ENCODE measurements around the gene BCL6.
"Not testable (repeated sequence)": the region's sequence is repeated elsewhere in the genome, so short reads cannot be mapped to it uniquely, and the experiment has no call there.

The BCL6 gene

DNA sequence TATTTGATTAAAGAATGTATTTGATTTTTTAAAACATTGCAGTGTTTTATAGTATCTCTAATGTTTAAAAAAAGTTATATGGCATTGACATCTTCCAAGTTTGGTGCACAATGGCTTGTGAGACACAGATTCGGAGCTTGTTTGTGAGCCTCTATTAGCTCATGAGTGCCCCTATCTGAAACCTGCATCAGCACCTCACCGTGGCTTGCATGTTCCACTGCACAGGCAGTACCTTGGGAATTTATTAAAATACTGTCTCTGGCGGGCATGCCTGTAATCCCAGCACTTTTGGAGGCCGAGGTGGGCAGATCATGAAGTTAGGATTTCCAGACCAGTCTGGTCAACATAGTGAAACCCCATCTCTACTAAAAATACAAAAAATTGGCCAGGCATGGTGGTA is 36.1 kb downstream of the BCL6 start:
- DNase-seq, result no peak

DNA sequence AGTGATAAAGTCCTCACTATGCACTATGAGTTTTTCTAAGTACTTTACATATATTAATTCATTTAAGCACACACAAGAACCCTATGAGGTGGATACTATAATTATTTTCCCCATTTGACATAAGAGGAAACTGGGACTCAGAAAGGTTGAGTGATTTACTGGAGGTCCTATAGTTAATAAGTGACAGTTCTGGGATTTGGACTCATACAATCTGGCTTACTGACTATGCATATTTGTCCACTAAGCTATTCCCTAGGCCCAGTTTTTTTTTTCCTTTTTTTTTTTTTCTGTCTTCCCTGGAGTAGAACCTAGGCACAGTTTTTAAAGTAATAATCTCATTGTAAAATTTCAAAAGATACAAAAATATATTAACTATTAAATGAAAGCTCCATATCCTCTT is 36.6 kb downstream of the BCL6 start:
- no peak for DNase-seq

DNA sequence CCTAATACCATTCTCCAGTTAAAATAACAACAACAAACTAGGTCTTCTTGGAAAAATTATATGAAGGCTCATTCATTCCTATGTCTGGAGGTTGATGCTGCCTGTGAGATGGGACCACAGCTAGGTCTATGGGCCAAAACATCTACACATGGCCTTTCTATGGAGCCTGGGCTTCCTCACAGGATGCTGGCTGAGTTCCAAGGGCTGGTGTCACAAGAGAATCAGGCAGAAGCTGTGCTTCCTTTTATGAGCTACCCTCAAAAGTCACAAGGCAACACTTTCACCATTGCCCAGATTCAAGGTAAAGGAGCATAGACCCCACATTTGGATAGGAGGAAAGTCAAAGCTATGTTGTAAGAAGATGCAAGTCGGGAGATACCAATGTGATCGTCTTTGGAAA is 38.3 kb downstream of the BCL6 start:
- DNase-seq, result no peak

DNA sequence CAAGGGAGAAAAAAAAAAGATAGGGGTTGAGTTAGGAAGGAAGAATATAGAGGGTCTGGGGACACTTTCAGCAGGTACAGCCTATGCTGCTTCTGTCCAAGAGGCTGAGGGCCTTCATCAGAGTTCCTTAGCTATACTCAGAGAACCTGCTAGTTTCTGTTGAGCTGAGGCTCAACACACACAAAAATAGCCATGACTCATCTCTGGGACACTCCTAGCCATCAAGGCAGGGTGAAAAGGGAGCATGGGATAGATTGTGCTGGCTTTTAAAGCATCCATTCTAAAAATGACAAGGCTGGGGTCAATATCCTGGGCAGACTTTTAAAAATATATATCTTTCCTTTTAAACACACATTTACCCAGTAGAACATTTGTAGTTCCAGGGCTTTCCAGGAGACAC is 40.1 kb downstream of the BCL6 start:
- no peak for DNase-seq

DNA sequence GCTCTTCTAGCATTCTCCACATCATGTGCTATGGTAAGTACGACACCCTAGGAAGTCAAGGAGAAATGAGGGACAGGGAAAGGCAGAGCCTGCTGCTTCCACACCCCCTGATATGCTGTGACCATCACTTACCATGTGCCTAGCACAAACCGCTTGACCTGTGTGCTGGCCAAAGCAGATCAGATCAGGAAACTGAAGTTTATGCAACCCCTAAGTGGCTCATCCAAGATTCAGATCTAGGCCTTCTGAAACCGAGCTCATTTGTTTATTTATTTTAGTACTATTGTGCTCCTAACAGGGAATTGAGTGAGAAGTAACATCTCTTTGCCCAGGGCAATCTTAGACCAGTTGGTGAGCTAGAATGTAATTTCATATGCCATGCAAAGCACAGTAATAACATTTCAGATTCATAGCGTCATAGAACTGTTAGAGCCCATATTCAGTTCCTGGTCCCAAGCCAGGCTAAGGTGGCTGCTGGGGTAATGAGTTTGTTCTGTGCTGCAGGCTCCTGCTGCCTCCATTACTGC is 42.7 kb downstream of the BCL6 start, which contains the start of gene RTP2:
Gene RTP2 (minus strand): TSS at position 51 of the 527 bp plus-strand sequence. CDS start 429 bp downstream, outside the sequence.
- no peak for DNase-seq

DNA sequence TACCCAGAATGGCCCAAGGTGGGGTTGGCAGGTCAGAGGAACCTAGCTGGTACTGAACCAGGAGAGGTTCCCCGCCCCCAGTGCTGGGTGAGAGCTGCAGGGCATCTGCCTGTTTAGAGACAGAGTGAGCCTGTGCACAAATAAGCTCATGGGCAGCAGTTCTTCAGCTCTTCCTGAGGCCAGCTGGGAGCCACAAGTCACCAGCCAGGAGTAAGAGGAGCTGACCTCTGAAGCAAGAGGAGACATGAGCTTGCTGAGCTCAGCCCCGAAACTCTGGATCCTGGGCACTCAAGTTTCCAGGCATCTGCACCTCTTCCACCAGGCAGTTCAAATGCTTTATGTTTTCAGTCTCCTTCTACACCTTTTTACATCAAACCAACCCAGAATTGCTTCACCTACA is 45.0 kb downstream of the BCL6 start:
- DNase-seq, result no peak

DNA sequence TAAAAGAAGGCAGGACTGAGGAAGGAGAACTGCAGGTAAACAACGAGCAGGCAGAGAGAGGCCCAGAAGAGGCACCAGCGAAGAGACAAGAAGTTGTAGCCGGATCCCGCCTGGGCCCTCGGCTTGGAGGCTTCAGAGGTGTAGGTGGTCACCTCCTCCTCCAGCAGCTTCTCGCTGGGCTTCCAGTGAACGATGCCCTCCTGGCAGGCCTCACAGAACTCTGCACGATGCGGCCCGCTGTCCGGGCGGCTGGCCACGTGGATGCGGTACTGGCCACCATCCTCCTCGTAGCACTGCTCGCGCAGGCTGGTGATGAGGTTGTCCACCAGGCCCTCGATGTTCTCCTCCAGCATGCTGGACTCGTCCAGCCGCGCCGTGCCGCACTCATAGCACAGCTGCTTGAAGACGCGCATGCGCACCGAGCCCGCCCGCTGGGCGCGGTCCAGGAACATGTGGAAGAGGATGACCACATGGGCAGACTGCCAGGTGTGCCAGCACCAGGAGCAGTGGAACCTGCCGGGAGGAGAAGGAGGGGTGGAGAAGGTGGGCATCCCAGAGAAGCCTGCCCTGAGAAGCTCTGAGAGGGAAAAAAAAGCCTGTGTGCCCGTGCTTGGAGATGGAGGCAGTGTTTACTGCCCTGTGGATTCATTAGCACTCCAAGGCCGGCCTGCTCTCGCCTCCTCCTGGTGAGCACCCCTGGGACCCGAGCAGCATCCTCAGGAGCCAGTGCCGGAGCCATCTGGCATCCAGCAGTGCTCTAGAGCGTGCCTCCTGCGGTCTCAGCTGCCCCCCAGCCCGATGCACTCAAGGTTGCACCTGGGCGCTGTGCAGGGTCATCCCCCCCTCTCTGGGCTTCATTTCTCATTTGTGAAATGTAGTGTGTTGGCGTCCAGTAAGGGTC is 46.5 kb downstream of the BCL6 start:
- no peak for DNase-seq

DNA sequence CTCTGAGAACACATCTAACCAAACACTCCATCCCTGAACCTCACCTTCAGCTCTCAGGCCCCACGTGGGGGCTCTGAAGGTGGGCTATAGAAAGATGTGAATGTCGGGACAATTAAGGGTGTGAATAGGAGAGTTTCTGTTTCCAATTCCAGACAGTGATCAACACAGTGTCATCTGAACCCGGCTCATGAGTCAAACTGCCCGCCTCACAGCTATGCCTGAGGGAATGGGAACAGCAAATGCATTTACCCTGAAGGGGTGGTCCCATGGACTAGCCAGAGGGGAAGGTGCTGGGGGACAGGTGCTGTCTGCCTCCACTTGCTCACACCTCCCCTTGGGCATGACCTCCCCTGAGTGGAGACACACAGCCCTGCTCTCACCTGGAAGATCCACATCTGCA is 49.2 kb downstream of the BCL6 start:
- DNase-seq, result no peak

DNA sequence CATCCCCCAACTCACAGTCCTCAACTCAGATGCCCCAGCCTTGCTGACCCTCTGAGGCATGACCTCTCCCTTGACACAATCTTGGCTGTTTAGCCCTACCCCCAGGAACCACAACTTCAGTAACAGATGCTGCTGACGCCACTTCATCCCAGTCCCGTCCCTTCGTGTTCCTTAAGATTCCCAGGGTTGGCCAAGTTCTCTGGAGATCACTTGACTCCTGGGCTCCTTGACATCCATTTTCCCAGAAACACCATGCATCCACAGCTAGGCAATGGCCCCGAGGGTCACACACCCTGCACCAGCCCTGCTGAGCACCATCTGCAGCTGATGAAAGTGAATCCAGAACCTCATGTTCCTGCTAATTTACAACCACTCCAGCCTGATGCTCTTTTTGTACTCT is 49.8 kb downstream of the BCL6 start:
- no peak for DNase-seq

DNA sequence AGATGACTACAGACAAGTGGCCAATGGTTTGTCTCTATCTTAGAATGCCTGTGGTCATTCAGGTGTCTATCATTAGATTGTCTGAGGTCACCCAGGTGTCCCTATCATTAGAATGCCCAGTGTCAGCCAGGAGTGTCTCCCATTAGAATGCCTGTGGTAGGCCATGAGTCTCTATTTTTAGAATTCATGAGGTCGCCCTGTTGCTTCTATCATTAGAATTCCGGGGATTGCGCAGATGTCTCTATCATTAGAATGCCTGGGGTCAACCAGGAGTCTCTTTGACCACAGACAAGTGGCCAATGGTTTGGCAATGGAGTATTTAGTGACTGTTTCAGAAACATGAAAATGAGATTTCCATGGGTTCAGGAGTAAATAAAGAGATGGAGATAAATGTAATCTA is 50.5 kb downstream of the BCL6 start:
- no peak for DNase-seq

DNA sequence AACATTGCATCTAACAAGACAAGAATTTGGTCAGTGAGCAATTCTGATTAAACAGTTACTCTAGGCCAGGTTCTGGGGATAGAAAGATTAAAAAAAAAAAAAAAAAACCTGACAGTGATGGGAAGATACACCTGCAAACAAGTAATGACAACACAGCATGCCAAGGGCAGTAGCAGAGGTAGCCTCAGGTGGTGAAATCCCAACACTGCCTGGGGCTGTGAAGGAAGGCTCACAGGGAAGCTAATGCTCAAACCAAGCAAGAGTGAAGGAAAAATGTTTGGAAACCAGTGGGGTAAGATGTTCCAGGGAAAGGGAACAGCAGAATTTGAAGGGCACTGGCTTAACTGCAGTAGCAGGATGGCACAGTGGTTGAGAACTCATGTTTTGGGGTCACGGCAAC is 51.8 kb downstream of the BCL6 start:
- DNase-seq, result no peak

DNA sequence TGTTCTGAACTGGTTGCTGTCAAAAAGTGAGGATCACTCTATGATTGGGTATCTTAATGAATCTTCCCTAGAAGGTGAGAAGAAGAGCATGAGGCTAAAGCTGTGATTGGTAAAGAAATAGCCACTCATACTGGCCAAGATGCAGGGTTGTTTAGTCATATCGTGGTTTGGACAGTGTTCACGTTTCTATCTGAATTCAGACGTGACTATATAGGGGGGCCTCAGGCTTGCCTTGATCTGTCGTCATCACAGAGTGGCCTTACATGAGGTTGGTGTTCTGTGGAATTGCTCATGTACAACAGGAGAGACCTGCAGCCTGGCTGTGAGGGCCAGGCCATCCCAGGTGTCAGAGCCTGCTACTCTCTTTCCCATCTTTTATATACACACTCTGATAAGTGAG is 55.3 kb downstream of the BCL6 start:
- no peak for DNase-seq

DNA sequence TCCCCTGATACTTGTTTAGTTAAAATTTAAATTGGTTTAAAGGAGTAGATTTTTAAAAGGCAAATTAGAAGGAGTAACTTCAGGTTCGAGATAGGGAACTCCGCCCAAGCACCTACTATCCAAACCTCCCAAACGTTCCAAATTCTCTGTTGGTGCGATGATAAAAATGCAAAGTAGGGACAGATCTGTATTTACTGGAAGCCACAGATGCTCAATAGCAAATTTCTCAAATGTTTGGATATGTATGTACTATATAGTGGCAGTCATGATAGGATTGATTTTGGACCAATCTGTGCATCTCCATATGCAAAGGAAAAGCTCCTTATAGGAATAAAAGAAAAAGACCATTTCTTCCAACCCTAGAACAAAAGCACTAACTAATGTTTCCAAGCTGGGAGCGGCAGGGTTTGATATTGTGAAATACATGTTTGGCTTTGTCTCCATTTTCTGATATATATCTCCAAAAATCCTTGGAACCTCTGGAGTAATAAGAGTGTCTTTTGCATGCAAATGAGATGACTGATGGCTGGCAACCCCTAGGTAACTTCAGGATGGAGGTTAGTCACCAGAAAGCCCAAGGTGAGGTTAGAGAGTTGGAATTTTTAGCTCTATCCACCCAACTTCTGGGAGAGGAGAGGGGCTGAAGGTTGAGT is 58.5 kb downstream of the BCL6 start:
- no peak for DNase-seq

DNA sequence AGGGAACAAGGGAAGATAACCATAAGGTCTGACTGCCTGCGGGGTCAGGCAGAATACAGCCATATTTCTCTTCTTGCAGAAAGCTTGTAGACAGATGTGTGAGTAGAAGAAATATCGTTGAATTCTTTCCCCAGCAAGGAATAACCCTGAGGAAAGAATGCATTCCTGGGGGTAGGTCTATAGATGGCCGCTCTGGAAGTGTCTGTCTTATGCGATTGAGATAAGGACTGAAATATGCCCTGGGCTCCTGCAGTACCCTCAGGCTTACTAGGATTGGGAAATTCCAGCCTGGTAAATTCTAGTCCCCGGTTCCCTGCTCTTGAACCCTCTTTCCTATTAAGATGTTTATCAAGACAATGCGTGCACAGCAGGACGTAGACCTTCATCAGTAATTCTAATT is 59.3 kb downstream of the BCL6 start:
- no peak for DNase-seq

DNA sequence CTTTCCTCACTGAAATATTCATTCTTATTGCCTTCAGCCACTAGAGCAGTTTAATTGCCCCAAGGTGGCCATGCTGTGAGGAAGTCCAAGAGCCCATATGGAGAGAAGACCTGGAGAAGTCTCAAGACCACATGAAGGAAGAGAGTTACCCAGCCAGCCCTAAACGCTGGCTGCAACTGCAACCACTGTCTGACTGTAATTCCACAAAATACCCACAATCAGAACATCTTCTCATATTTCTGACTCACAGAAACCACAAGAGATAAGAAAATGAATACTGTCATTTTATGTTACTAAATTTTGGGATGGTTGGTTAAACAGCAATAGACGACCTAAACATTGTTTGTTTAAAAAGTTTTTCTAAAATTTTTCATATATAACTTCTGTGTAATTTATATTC is 60.4 kb downstream of the BCL6 start:
- no peak for DNase-seq

DNA sequence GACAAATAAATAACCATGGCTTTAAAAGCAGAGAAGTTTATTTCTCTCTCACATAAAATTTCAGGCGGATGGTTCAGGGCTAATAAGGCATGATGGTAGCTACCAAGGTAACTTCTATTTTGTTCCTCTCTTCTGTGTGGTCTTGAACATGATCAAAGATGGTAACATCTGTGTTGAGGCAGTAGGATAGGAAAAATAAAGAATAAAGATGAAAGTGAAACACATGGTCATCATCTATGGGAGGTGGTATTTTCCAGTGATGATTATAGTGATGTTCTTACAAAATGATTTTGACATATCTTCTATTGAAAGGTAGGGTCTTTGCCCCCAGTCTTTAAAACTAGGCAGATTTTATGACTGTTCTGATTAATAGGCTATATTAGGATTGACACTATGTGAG is 60.8 kb downstream of the BCL6 start:
- DNase-seq, result no peak

DNA sequence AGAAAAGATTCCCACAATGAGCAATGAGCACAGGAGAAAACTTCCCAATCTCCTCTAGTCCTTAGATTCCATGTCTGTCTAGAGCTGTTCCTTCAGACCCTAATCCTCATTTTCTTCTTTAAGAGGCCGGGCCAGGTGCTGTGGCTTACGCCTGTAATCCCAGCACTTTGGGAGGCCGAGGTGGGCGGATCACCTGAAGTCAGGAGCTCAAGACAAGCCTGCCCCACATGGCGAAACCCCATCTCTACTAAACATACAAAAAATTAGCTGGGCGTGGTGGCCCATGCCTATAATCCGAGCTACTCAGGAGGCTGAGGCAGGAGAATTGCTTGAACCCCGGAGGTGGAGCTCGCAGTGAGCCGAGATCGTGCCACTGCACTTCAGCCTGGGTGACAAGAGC is 63.5 kb downstream of the BCL6 start:
- DNase-seq, result not testable (repeated sequence)

DNA sequence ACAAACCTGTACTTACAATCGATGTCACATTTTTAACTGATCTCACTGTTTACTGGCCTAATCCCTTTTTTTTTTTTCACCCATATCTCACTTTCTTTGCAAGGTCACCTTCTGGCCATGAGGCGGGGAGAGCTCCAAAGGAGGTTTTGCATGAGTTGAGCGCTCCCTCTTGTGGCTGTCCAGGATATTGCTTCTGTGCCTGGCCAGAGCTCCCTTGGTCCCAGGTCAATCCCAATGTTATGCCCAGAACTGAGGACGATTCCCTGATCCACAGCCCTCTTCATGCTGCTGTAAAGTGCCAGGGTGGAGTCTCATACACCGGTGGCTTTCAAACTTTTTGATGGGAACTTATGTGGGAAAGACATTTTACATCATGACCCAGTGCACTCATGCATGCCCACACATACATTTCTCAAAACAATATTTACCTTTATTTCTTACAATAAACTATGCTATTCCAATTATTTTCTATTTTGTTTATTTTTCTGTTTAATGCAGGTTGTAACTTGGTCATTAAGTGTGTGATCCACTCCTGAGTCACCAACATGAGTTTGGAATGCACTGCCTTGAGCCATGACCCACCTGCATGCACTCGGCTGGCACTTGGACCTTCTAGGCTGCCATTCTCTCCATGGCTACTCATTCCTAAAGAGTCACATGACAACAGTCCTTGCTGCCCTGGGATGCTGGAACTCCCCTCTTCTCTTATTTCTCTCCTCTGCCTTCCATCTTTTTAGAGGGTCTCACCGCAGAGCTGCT is 65.5 kb downstream of the BCL6 start:
- peak; percentile 20 to 68 for DNase-seq

DNA sequence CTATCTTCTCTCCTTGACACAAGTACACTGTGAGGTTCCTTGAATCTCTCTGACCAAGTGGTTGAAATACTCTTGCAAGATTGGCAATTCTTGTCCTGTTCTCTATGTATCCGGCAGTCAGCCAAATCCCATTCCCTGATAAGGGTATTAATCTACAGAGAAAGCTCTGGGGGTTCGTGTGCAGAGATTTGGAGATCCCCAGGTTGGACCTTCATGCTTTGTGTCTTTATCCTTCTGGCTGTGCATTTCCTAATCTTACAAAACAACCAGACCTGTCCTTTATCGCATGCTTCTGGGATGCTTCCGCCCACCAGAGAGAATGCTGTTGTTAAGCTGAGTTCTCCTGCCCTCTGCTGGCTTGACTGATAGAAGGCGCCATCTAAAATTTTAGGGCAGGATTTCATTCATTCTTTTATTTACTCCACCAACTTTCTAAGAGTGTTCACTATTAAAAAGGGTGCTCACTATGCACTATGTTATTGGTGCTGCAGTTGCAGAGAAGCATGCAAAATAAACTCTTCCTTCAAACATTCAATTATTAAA is 66.5 kb downstream of the BCL6 start:
- DNase-seq, result peak in 1 of 2 experiments; percentile 46

DNA sequence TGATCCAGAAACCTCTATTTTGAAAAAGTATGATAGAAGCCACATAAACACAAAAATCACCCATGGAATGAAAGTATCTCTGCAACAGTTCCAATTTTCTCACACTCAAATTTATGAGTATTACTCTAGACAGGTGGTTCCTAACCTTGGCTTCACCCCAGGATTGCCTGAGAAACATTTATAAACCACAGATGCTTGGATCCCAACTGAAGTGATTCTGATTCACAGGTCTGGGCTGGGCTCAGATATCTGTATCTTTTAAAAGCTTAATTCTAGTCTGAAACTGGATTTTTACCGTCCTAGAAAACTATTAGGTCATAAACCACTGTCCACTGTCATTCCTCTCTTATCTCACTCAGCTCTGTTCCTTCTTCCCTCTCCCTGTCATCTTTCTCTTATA is 67.7 kb downstream of the BCL6 start:
- no peak for DNase-seq

DNA sequence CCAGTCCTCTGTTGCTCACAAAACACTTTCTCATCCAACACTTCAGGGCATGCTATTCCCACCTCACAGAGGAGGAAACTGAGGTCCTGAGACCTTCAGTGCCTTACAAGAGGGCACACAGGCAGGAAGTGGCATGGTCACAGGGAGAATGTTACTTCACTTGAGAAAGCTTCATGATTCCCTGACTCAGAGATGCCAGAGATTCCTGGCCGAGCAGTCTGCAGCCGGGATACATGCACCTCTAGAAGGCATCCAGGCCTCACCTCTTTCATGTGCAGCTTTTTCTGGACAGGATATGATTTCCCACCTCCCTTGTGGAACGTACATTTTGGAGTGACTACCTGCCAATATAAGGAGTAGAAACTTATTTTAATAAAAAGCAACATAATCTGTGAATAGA is 72.3 kb downstream of the BCL6 start:
- DNase-seq, result no peak
